GDM1 (cell line): ENCODE measurements around the gene PLAC8.
"Not testable (repeated sequence)": the region's sequence is repeated elsewhere in the genome, so short reads cannot be mapped to it uniquely, and the experiment has no call there.

Source experiments
- DNase-seq: peaks from one replicate; lab custom pipeline; 2025; lab: John Stamatoyannopoulos, UW

Gene PLAC8

DNA sequence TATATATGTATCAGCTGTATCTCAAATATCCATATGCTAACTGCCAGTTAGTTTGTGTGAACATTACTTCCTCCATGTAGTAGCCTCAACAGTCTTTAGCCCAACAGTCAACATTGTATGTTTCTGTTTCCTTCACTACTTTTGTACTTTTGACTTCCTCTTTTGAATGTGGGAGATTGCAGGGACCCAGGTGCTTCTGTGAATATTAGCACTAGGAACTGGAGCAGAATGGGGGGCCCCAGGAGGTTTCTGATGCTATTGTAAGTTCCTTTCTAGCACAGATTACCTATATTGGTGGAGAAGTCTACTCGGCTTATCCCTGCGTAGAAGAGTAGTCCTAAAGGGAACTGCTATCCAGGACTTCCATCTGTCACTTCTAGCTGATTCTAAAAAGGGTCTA is 2.3 kb downstream of the PLAC8 start:
- peak; percentile 77 for DNase-seq

DNA sequence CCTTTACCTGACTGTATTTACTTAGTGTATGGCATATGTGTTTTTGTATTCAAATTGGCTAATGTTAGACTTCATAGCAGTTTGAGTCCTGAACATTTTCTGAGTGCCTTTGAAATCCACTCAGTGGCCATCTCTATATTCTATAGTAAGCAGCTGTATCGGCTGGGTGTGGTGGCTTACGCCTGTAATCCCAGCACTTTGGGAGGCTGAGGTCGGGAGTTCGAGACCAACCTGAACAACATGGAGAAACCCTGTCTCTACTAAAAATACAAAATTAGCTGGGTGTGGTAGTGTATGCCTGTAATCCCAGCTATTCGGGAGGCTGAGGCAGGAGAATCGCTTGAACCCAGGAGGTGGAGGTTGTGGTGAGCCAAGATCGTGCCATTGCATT is 2.8 kb downstream of the PLAC8 start:
- not testable (repeated sequence) for DNase-seq

DNA sequence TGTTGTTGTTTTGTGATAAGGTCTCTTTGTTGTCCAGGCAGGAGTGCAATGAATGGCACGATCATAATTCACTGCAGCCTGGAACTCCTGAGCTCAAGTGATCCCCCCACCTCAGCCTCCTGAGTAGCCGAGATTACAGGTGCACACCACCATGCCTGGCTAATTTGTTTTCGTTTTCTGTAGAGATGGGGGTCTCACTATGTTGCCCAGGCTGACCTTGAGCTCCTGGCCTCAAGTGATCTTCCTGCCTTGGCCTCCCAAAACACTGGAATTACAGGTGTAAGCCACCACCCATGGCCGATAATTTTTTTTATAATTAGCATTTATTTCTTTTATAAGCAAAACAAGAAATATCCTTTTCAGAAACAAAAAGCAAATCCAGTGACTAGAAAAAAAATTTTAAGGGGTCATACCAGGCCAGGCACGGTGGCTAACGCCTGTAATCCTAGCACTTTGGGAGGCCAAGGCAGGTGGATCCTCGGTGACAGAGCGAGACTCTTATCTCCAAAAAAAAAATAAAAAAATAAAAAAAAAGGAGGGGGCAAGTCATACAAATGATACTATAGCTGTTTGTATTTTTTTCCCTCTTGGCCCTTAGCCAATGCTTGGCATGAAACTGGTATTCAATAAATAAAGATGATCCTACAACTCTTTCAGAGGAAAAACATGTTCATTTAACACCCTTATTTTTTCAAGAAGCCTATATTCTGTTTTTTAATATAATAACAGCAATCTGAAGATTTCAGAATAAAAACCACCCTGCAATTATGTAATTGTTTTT is 3.4 kb downstream of the PLAC8 start:
- no peak for DNase-seq

DNA sequence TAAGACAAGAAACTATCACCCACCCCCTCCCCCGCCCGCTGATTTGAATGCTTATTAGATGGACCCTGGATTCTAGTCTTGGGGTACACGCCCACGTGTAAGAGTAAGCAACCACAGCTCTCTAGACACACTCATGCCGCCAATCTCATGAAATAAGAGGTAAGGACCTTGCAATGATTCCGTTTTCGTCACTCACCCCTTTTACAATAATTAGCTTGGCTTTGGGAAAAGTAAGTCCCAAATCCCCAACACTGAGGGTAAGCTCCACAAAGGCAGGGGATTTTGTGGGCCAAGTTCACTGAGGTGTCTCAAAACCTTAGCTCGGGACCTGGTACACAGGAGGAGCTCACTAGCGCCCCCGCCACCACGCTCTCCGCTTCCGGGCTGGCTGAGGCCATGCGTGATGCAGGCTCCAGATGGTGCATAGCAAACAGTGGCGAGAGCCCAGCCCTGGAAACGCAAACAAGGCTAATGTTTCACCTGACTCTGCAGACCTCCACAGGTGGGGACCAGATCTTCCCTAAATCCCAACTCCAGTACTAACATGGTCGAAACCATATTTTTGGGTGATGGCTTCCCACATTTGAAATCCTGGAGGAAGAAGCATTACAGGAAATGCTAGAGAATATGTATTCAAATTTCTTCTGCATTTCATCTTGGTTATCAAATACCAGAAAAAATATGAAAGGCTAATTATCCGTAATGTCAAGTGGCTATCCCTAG is 4.1 kb downstream of the PLAC8 start:
- no peak for DNase-seq

DNA sequence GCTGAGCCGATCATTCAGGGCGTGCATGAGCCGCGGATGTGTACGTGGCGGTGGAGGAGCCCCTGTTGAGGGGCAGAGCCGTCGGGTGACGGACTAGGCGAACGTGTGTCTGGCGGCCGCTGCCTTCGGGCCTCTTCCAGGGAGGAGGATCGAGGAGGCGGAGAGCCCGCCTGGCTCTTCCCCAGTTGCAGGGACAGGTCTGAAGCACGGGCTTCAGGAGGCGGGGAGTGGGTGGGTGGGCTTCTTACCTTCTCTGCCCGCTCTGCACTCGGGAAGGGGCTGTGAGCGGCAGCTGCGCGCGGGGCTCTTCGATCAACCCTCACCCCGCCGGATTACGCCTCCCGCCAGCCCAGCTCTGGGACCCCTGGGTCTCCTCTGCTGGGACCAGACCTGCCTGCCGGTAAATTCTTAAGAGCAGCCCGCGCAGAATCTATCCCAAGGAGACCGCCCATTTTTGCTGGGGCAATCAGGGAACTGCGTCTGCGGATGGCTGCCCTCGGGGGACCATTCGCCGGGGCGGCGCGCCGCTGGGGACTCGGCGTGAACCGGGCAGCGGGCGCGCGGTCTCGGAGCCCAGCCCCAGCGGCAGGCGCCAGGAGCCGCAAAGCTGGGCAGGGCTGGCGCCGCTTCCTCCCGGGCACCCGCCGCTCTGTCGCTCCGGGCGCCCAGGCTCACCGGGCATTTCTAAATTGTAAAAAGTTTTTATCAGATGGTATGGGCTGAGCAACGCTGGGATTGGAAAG is 4.9 kb downstream of the PLAC8 start:
- DNase-seq: no peak

DNA sequence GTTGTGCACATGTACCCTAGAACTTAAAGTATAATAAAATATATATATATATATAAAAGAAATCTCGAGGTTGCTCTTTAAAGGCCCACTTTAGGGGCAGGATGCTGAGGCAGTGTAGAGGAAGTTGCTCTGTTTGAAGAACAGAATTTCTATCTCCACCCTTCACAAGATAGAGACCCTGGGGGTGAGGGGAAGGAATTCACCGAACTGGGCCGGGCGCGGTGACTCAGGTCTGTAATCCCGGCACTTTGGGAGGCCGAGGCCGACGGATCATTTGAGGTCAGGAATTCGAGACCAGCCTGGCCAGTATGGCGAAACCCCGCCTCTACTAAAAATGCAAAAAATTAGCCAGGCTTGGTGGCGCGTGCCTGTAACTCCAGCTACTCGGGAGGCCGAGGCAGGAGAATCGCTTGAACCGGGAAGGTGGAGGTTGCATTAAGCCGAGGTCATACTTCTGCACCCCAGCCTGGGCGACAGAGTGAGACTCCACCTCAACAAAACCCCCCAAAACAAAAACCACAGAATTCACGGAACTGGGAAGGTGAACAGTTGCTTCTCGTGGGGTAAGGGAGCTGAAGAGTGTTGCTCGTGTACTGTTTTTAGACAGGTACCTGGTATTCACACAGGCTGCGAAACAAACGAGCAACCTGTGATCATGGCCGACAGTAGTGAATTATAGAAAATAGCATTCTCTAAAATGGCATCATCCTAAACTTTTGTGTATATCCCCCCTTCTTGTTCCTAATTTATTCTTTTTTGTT is 6.2 kb downstream of the PLAC8 start:
- DNase-seq: no peak

DNA sequence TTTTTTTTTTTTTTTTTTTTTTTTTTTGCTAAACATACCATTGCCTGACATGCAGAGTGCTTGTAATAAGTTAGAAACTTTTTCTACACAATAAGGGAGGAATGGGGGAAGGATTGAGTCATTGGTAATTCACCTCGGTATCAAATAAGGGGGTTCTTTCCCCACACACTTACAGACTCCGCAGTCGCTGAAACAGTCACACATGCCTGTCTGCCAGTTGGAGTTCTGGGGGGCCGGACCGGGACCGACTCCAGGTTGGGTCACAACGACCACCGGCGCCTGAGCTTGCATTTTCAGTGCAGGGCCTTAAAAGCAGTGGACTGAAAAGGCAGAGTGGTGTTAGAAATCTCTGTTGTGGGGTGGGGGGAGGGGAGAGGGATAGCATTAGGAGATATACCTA is 6.9 kb downstream of the PLAC8 start:
- no peak for DNase-seq

DNA sequence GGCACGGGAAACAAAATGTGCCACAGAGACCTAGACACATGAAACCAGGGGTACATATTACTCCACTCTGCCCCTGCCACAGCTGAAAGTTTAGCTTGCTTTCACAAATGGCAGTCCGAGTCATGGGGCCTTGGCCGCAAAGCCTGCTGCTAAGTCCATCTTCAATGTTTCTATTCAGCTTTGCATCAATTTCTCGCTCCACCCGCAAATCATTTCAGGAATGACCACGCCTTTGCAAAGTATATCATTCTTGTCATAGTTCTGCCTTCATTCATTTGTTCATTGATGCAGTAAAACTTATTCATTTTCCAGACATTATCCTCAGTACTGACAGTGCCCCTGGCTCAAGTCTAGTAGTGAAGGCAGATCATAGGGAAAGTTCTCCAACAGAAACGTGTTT is 9.5 kb downstream of the PLAC8 start:
- DNase-seq: no peak

DNA sequence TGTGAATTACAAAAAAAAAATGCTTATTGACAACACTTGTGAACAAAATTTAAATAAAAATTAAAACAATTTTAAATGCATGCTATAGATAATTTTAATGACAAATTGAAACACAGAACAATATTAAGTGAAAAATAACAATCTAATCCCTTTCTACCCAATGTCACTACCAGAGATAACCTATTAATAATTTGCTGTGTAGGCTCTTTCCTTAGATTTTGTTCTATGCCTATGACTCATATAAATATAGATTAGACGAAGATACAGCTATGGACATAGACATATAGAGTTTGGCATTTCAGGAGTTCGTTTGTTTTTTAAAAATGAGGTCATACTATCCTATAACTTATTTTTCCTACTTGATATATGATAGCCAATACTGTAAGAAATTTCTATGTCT is 18.1 kb downstream of the PLAC8 start:
- no peak for DNase-seq

DNA sequence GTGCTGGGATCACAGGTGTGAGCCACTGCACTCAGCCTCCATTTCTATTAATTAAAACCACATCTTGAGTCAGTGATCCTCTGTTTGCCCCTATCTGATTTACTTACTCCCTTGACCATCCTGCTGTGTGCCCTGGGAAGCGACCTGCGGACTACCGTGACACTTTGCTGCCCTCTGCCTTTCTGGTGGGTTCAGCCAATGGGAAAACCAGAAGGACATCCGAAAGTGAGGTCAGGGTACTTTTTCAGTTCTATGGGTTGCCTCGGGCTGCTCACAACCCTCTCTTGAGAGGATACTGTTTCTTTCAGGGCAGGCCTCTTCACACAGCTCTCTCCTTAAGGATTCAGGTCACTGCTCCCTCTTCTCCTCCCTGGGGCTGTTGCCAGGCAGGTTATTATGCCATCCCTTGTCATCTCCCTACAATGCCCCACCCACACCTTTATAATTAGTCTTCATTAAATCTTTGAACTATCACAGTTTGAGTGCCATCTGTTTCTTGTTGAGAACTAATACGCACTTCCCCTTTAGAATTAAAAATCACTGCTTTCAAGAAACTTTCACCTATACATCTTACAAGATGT is 21.4 kb downstream of the PLAC8 start:
- DNase-seq: no peak

DNA sequence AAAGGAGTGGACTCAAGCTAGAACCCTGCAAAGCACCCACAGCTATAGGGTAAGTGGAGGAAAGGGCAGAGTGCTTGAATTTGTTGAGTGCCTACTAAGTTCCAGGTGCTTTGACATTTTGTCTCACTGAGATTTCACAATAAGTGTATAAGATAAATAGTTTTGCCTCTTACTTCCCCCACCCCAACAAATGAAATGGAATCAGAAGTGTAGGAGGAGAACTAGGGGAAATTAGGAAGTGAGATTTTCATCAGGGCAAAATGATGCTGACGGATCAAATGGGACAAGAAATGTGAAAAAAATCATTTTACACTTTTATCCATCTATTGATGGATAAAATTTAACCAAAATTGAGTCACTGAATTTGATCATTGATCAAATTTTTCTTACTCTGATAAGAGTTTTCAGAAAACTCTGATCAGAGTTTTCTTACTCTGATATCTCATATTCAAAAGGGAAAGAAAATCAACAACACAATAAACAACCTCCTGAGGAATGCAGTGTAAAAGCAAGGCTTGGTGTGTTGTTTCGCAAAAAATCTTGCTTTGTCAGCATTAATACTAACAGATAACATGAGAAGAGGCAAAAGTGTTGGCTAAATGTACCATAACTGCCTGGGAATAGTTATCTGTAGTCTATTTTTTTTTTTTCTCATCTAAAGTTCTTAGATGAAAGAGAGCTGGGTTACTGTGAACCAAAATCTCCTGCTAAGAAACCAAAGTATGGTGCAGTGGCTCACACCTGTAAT is 24.9 kb downstream of the PLAC8 start:
- DNase-seq: no peak

DNA sequence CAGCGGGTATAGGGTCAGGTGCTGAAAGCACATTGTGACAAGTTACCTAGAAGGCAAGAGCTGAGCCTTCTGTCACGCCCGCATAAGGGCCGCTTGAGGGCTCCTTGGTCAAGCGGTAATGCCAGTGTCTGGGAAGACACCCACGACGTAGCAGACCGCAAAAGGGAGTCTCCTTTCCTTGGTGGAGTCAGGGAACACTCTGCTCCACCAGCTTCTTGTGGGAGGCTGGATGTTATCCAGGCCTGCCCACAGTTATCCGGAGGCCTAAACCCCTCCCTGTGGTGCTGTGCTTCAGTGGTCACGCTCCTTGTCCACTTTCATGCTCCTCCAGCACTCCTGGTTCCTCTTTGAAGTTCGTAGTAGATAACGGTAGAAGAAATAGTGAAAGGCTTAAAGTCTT is 29.6 kb downstream of the PLAC8 start:
- not testable (repeated sequence) for DNase-seq

DNA sequence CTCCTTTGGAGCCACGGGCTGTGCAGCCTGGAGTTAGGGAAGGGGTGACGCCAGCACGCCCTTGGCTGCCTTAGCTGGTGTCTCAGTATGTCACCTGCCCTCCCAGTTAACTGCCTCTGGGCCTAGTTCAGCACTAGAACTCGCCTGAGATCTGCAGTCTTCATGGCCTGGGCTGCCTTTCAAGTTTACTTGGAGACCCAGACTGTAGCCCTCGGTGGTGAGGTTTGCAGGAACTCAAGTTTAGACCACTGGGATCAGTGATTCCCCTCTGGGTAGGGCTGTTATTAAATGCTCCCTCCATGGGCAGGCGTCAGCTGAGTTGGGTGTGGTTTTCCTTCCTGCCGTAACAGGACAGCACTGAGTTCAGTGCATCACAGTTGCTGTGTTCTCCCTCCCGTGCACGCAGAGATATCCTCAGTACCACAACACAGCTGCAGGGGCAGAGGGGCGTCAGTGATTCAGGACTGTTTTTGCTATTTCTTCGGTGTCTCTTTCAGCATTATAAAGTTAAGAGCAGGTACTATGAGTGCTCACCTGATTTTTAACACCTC is 30.5 kb downstream of the PLAC8 start:
- peak; percentile 30 for DNase-seq

DNA sequence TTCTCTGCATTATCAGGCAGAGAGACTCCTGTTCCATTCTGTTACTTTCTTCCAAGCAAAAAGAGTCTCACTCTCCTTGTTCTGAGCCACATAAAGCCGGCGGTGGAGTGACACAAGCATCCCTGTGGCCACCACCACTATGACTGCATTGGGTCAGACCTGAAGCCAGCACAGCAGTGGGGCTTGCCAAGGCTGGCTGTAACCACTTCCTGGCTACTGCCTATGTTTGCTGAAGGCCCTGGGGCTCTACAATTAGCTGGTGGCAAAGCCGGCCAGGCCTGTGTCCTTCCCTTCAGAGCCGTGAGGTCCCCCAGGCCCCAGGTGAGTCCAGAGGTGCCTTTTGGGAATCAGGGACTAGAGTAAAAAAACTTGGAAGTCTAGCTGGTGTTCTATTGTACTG is 31.8 kb downstream of the PLAC8 start:
- DNase-seq: no peak

DNA sequence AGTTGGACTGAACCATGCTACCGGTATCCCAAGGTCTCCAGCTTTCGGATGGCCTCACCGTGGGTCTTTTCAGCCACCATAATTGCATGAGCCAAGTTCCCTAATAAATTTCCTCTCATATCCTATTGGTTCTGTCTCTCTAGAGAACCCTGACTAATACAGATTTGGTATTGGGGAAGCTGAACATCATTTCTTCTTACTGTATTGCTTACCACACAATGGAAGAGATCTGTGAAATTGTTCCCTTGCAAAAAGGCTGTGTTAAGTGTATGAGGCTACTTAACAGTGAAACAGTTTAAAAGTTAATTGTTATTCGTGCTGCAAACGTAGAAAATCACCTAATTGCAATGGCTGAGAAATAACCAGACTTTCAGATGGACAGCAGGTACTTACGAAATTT is 34.0 kb downstream of the PLAC8 start:
- DNase-seq: no peak

DNA sequence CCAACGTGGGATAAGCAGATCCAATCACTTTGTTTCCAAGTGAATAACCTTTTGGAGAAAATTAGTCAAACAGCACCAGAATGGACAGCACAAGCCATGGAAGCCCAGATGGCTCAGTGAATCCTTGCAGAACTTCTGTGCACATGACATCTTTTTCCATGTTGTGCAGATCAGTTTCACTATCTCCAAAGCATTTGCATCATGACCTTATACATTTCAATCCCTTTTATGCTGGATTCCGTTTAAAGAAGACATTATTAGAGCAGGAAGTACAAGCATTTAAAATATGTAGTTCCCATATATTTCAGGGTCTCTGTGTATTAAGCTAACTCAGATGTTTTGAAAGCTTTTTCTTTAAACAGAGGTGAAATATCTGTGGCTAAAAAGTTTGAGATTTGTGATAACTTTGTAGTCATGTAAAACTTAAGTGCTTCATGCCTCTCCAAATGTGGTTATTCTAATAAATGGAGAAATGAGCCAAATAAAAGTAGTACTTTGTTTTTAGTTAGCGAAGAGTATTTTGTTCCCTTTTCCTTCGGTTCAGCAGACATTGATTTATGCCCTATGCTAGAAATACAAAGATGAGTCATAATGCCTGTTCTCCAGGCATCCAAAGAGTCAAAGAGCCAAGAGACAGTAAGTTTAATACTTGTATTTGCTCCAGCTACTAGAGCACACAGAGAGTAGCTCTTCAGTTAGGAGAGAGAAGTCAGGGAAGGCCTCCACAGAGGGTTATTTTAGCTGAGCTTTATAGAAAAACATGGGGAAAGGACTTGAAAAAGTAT is 39.0 kb downstream of the PLAC8 start:
- DNase-seq: peak; percentile 29

DNA sequence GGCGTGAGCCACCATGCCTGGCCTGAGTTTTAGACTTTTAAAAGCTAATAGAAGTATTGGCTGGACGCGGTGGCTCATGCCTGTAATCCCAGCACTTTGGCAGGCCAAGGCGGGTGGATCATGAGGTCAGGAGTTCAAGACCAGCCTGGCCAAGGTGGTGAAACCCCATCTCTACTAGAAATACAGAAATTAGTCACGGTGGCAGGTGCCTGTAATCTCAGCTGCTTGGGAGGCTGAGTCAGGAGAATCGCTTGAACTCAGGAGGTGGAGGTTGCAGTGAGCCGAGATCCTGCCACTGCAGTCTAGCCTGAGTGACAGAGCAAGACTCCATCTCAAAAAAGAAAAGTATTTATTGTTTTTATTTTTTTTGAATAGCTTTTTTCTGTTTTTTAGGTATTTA is 39.7 kb downstream of the PLAC8 start:
- DNase-seq: not testable (repeated sequence)

DNA sequence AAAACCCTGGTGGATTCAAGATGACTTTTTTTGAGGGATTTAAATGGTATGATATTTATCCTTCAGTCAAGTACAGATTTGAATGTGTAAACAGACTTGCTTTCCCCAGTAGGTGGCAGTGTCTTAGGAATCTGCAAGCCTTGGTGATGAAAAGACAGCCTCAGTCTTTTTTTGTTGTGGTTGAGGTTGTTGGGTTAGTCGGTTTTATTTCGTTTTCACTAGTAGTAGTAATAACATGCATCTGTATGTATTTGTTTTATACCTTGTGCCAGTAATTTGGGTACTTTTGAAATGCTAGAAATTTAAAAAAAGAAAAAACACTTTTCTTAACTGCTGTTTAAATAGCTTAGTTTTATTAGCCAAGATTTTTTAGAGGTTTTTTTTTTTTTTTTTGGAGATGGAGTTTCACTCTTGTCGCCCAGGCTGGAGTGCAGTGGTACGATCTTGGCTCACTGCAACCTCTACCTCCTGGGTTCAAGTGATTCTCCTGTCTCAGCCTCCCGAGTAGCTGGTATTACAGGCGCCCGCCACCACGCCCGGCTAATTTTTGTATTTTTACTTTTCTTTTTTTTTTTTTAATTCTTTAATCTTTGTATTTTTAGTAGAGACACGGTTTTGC is 40.3 kb downstream of the PLAC8 start:
- DNase-seq: peak; percentile 54

DNA sequence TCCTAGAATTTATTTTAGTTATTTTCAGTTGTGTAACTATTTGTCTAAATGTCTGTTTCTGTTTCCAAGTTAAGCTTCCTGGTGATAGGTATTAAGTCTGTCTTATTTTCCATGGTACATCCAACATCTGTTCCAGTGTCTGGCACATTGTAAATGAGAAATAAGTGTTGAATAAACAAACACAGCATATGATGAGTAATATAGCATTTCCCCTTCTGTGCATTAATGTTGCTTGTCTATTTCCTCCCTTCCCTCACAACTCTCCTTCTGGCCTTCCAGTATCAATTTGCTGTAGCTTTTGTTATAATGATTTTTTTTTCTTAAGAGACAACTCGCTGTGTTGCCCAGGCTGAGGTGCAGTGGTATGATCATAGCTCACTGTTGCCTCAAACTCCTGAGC is 43.4 kb downstream of the PLAC8 start:
- no peak for DNase-seq
